ENCODE results near the gene ARHGEF12.

The ARHGEF12 gene

GRCh38 chr11:120521176-120521575 lies 185.0 kb downstream of the ARHGEF12 start:
- no peak for DNase-seq

- no peak for DNase-seq
These were observed 185.8 kb downstream of the ARHGEF12 start for GRCh38 chr11:120522021-120522420.

GRCh38 chr11:120522736-120523135 lies 186.5 kb downstream of the ARHGEF12 start:
- DNase-seq, result no peak

- DNase-seq, result no peak
These were observed 187.0 kb downstream of the ARHGEF12 start for GRCh38 chr11:120523196-120523595.

GRCh38 chr11:120524536-120525085 lies 188.4 kb downstream of the ARHGEF12 start:
- no peak for DNase-seq

- no peak for DNase-seq
These were observed 189.3 kb downstream of the ARHGEF12 start for GRCh38 chr11:120525261-120526171.

- DNase-seq, result no peak
These were observed 190.0 kb downstream of the ARHGEF12 start for GRCh38 chr11:120526241-120526640.

- peak; percentile 12 for DNase-seq
These were observed 191.0 kb downstream of the ARHGEF12 start for GRCh38 chr11:120527111-120527761.

GRCh38 chr11:120528749-120529148 lies 192.5 kb downstream of the ARHGEF12 start:
- no peak for DNase-seq

GRCh38 chr11:120529214-120529613 lies 193.0 kb downstream of the ARHGEF12 start:
- DNase-seq, result no peak

GRCh38 chr11:120529911-120530310 lies 193.7 kb downstream of the ARHGEF12 start:
- DNase-seq, result no peak

- no peak for DNase-seq
These were observed 196.0 kb downstream of the ARHGEF12 start for GRCh38 chr11:120532082-120532831.

GRCh38 chr11:120532832-120533196 lies 196.6 kb downstream of the ARHGEF12 start:
- no peak for DNase-seq

GRCh38 chr11:120536091-120536796 lies 200.0 kb downstream of the ARHGEF12 start:
- DNase-seq, result no peak

GRCh38 chr11:120536797-120537169 lies 200.6 kb downstream of the ARHGEF12 start:
- no peak for DNase-seq

GRCh38 chr11:120537996-120538395 lies 201.8 kb downstream of the ARHGEF12 start:
- no peak for DNase-seq

GRCh38 chr11:120538707-120539106 lies 202.5 kb downstream of the ARHGEF12 start:
- no peak for DNase-seq
